Neural progenitor cell (in vitro differentiated cells): ENCODE measurements around the gene NTN4. TPM values are rescaled to one million over a fixed set of nuclear protein-coding genes. Genes with fewer than 3 reads are reported as not detected.

Experiments used
- DNase-seq: peaks from one replicate; pipeline ENCODE4 v3.0.0-alpha.2; 2016; ENCODE audit warnings: low spot score
- H2AFZ ChIP-seq: fragments of 200-600 bp; sonication (generic); replicated peaks from 2 replicates; pipeline ENCODE4 v1.6.1; 2016; ENCODE audit warnings: antibody characterized with exemption
- H3F3A ChIP-seq: fragments of 200-600 bp; sonication (generic); 2 replicates; pipeline ENCODE4 v1.6.1; 2016; ENCODE audit warnings: antibody characterized with exemption, low read depth
- H3K27ac ChIP-seq: fragments of 200-600 bp; sonication (generic); 2 replicates; pipeline ENCODE4 v1.5.1; 2016; ENCODE audit warnings: mild to moderate bottlenecking
- H3K27me3 ChIP-seq: fragments of 200-600 bp; sonication (generic); 2 replicates; pipeline ENCODE4 v1.6.1; 2016; ENCODE audit warnings: mild to moderate bottlenecking, moderate library complexity
- H3K36me3 ChIP-seq: fragments of 200-600 bp; sonication (generic); 2 replicates; pipeline ENCODE4 v1.5.1; 2016
- H3K4me1 ChIP-seq: fragments of 200-600 bp; sonication (generic); 2 replicates; pipeline ENCODE4 v1.6.1; 2016; ENCODE audit warnings: mixed run types
- H3K4me2 ChIP-seq: fragments of 200-600 bp; sonication (generic); 2 replicates; pipeline ENCODE4 v1.6.1; 2016
- H3K4me3 ChIP-seq: fragments of 200-600 bp; sonication (generic); 2 replicates; pipeline ENCODE4 v1.5.1; 2016
- H3K79me2 ChIP-seq: fragments of 200-600 bp; sonication (generic); 2 replicates; pipeline ENCODE4 v1.6.1; 2016; ENCODE audit warnings: low read depth
- H3K9ac ChIP-seq: fragments of 200-600 bp; sonication (generic); 2 replicates; pipeline ENCODE4 v1.6.1; 2016
- H3K9me3 ChIP-seq: fragments of 200-600 bp; sonication (generic); 2 replicates; pipeline ENCODE4 v1.5.1; 2016; ENCODE audit warnings: low read depth
- H4K20me1 ChIP-seq: fragments of 200-600 bp; sonication (generic); 2 replicates; pipeline ENCODE4 v1.6.1; 2016; ENCODE audit warnings: low read depth
- H3K27ac Mint-ChIP-seq: 3 replicates; pipeline ENCODE4 v1.8.0; 2021; ENCODE audit warnings: mixed read lengths
- H3K27me3 Mint-ChIP-seq: 2 replicates; pipeline ENCODE4 v1.8.0; 2022; ENCODE audit warnings: low read depth, mild to moderate bottlenecking, inconsistent platforms, moderate library complexity, mixed read lengths; ENCODE audit not compliant: insufficient read depth
- H3K36me3 Mint-ChIP-seq: 3 replicates; pipeline ENCODE4 v1.8.0; 2021; ENCODE audit warnings: mixed read lengths
- H3K4me1 Mint-ChIP-seq: 3 replicates; pipeline ENCODE4 v1.8.0; 2021; ENCODE audit warnings: mixed read lengths
- H3K4me3 Mint-ChIP-seq: 3 replicates; pipeline ENCODE4 v1.8.0; 2021; ENCODE audit warnings: mild to moderate bottlenecking, moderate library complexity, mixed read lengths
- H3K9me3 Mint-ChIP-seq: 3 replicates; pipeline ENCODE4 v1.8.0; 2020; ENCODE audit warnings: mixed read lengths
- CTCF ChIP-seq: fragments of 200-600 bp; sonication (generic); IDR thresholded peaks from 2 replicates; pipeline ENCODE4 v1.5.1; 2017; ENCODE audit warnings: antibody characterized with exemption, mild to moderate bottlenecking
- EZH2 ChIP-seq: fragments of 200-600 bp; sonication (generic); IDR thresholded peaks from 2 replicates; pipeline ENCODE4 v1.6.1; 2017; ENCODE audit warnings: antibody characterized with exemption, mild to moderate bottlenecking, moderate library complexity
- EZH2phosphoT487 ChIP-seq: fragments of 200-600 bp; sonication (generic); IDR thresholded peaks from 2 replicates; pipeline ENCODE4 v1.6.1; 2017; ENCODE audit warnings: antibody characterized with exemption
- total RNA-seq: library from RNA; depleted of rRNA; stranded (reverse); fragments of >200 nt; gene quantifications from 2 replicates; pipeline ENCODE4 v1.2.3, GENCODE V29; 2015; ENCODE audit warnings: low replicate concordance

The NTN4 gene
- total RNA-seq, result 2.3 and 2.5 TPM in 2 replicates

DNA sequence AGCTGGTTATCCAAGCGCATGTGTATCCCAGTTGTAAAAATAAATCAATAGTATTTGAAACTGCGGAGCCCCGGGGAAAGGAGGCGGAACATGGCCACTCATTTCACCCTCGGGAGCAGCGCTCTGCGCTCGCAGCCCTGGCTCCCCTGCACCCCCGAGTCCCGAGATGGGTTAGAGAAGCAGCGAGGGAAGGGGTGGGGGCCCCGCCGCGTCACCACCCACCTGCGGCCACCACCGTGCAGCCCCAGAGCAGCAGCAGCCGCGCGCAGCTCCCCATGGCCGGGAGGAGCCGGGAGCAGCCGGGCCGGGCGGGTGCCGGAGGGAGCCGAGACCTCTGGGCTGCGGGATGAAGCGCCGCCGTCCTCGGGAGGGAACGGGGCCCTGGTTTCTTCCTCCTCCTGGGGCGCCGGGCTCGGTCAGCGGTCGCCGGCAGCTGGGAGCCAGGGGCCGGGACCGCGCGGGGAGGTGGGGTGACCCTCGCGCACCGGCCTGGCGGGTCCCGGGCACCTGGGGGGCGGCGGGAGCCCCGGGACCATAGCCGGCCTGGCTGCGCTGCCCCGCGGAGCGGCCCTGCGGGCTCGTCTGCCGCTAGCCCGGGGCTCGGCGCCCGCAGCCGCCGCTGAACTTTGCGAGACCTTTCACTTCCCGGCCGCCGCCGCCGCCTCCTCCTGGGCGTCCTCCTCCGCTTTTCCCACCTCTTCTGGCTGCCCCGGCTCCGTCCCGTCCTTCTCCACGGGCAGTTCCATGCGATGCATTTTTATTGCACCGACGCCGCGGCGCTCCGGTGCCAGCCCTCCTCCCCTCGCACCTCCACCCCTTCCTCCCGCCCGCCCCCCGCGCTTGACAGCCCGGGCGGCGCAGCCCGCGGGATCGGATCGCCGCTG is at the start of gene NTN4:
NTN4 (minus strand) TSS at position 732 of the 884 bp plus-strand sequence; CDS start at position 277, 455 bp downstream.
- Mint-ChIP-seq H3K9me3 (no peaks in the 10 kb centered on the region), H3K36me3 (no peaks in the 10 kb centered on the region), H3K4me3 (peak within 1 kb of the TSS; percentile 91), H3K27me3 (peaks cover 24% of the 10 kb centered on the region), H3K4me1 (peaks cover 19% of the 10 kb centered on the region), H3K27ac (no peak within 1 kb of the TSS)
- peaks cover 16% of the 10 kb centered on the region for H3K4me1 ChIP-seq
- H3K9me3 ChIP-seq, result no peaks in the 10 kb centered on the region
- no peaks in the 10 kb centered on the region for H3K79me2 ChIP-seq
- peak within 1 kb of the TSS; percentile 98 for H3K4me2 ChIP-seq
- H4K20me1 ChIP-seq, result no peaks in the 10 kb centered on the region
- H3K9ac ChIP-seq, result no peak within 1 kb of the TSS
- no peak within 1 kb of the TSS for H3K27ac ChIP-seq
- no peaks in the 10 kb centered on the region for H3K36me3 ChIP-seq
- H2AFZ ChIP-seq, result peak within 1 kb of the TSS; percentile 93
- peak within 1 kb of the TSS; percentile 55 for H3K4me3 ChIP-seq
- TF ChIP-seq EZH2 (peak; percentile 34), CTCF (no peak), EZH2phosphoT487 (peak; percentile 74)
- peak; percentile 68 for DNase-seq
- H3K27me3 ChIP-seq, result peaks cover 89% of the 10 kb centered on the region
- H3F3A ChIP-seq, result peaks cover 10% of the 10 kb centered on the region

GRCh38 chr12:95838125-95838524 is 47.6 kb upstream of the NTN4 start:
- Histone ChIP-seq H3K36me3 (no peaks in the 10 kb centered on the region), H3K4me2 (no peak overlapping the region), H3K79me2 (no peaks in the 10 kb centered on the region), H2AFZ (no peak overlapping the region), H3K27me3 (no peaks in the 10 kb centered on the region), H3K9ac (no peak overlapping the region), H3K4me1 (no peaks in the 10 kb centered on the region), H3K9me3 (no peaks in the 10 kb centered on the region), H3K27ac (no peak overlapping the region), H4K20me1 (no peaks in the 10 kb centered on the region), H3K4me3 (no peak overlapping the region), H3F3A (no peaks in the 10 kb centered on the region)
- Mint-ChIP-seq H3K4me1 (peaks cover 14% of the 10 kb centered on the region), H3K36me3 (no peaks in the 10 kb centered on the region), H3K27ac (no peak overlapping the region), H3K4me3 (no peak overlapping the region), H3K9me3 (peaks cover 2% of the 10 kb centered on the region), H3K27me3 (peaks cover 6% of the 10 kb centered on the region)
- DNase-seq, result no peak
- TF ChIP-seq EZH2phosphoT487 (no peak), EZH2 (no peak), CTCF (no peak)

DNA sequence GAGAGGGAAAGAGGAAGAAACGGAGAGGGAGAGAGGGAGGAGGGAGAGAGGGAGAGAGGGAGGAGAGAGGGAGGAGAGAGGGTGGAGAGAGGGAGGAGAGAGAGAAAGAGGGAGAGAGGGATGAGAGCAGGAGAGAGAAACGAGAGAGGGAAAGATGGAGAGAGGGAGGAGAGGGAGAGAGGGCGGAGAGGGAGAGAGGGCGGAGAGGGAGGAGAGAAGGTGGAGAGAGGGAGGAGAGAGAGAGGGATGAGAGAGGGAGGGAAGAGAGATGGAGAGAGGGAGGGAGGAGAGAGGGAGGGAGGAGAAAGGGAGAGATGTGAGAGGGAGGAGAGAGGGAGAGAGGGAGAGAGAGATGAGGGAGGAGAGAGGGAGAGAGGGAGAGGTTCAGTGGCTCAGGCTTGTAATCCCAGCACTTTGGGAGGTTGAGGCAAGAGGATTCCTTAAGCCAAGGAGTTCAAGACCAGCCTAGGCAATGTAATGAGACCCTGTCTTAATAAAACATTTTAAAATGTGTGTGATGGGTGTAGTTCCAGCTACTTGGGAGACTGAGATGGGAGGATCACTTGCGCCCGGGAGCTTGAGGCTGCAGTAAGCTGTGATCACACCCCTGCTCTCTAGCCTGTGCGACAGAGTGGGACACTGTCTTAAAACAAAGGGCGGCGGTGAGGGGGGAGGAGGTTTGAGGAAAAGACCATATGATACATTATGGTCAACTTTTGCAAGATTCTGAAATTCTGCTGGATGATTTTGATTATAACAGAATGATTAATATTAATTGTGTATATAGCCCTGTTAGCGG is 46.9 kb upstream of the NTN4 start:
- H3K9me3 Mint-ChIP-seq, result peaks cover 2% of the 10 kb centered on the region
- no peaks in the 10 kb centered on the region for H3K36me3 ChIP-seq
- H3K9ac ChIP-seq, result no peak overlapping the region
- H3K9me3 ChIP-seq, result no peaks in the 10 kb centered on the region
- H3K4me1 Mint-ChIP-seq, result peaks cover 14% of the 10 kb centered on the region
- no peaks in the 10 kb centered on the region for H3K4me1 ChIP-seq
- no peaks in the 10 kb centered on the region for H3K27me3 ChIP-seq
- no peak overlapping the region for H3K27ac ChIP-seq
- H3K4me3 ChIP-seq, result no peak overlapping the region
- no peak overlapping the region for H3K4me3 Mint-ChIP-seq
- H3K27ac Mint-ChIP-seq, result no peak overlapping the region
- H3K79me2 ChIP-seq, result no peaks in the 10 kb centered on the region
- peaks cover 6% of the 10 kb centered on the region for H3K27me3 Mint-ChIP-seq
- H3K36me3 Mint-ChIP-seq, result no peaks in the 10 kb centered on the region
- TF ChIP-seq EZH2 (no peak), CTCF (no peak), EZH2phosphoT487 (no peak)
- no peak for DNase-seq
- H3F3A ChIP-seq, result no peaks in the 10 kb centered on the region
- no peaks in the 10 kb centered on the region for H4K20me1 ChIP-seq
- H2AFZ ChIP-seq, result no peak overlapping the region
- H3K4me2 ChIP-seq, result no peak overlapping the region
